HL-60 (cell line): Measurements from ENCODE around the gene ERC2.

Experiments used
- GABPA ChIP-seq: IDR thresholded peaks from 2 replicates; pipeline ENCODE4 v1.6.1; 2012; ENCODE audit warnings: low read depth
- POLR2AphosphoS5 ChIP-seq: IDR thresholded peaks from 2 replicates; pipeline ENCODE4 v1.6.1; 2012; ENCODE audit warnings: low read depth
- REST ChIP-seq: IDR thresholded peaks from 2 replicates; pipeline ENCODE4 v1.6.1; 2012; ENCODE audit warnings: low read depth; ENCODE audit not compliant: insufficient replicate concordance
- SPI1 ChIP-seq: IDR thresholded peaks from 2 replicates; pipeline ENCODE4 v1.6.1; 2012; ENCODE audit warnings: low read depth, mild to moderate bottlenecking, borderline replicate concordance
- TF ChIP-seq, protein P1 (sequence below): IDR thresholded peaks from one replicate; pipeline ENCODE4 v1.5.1; 2011; ENCODE audit warnings: low read length, control low read depth, inconsistent platforms; ENCODE audit not compliant: insufficient read depth

DNA sequence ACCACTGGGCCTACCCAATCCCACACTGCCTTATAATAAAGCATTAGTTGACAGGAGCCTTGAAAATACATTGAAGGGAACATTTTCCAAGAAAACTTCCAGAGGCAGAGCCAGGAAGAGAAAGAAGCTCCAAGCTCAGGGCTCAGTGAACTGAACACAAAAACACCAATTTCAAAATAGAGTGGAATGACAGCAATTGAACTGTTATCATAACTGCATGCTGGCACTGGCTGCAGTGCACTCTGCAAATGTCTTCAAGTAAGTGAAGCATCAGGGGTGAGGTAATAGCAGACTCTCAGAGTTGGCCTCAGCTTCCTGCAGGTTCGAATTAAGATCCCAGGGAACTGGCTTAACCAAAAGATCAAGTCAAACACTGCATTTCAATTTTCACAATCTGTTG, 593.2 kb downstream of the ERC2 start:
- TF ChIP-seq, protein P1, sequence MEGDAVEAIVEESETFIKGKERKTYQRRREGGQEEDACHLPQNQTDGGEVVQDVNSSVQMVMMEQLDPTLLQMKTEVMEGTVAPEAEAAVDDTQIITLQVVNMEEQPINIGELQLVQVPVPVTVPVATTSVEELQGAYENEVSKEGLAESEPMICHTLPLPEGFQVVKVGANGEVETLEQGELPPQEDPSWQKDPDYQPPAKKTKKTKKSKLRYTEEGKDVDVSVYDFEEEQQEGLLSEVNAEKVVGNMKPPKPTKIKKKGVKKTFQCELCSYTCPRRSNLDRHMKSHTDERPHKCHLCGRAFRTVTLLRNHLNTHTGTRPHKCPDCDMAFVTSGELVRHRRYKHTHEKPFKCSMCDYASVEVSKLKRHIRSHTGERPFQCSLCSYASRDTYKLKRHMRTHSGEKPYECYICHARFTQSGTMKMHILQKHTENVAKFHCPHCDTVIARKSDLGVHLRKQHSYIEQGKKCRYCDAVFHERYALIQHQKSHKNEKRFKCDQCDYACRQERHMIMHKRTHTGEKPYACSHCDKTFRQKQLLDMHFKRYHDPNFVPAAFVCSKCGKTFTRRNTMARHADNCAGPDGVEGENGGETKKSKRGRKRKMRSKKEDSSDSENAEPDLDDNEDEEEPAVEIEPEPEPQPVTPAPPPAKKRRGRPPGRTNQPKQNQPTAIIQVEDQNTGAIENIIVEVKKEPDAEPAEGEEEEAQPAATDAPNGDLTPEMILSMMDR: no peak
- TF ChIP-seq REST (no peak), POLR2AphosphoS5 (no peak), SPI1 (no peak), GABPA (no peak)
